GM12892 (cell line): ENCODE data around the gene GOLGA8Q.
"Not testable (repeated sequence)": the region's sequence is repeated elsewhere in the genome, so short reads cannot be mapped to it uniquely, and the experiment has no call there.

Experiments
- POLR2A ChIP-seq: IDR thresholded peaks from 2 replicates; pipeline ENCODE4 v1.6.1; 2011; ENCODE audit warnings: low read depth, low read length, control low read depth
- POLR2AphosphoS5 ChIP-seq: IDR thresholded peaks from 2 replicates; pipeline ENCODE4 v1.6.1; 2011; ENCODE audit warnings: low read depth, low read length, control low read depth
- TAF1 ChIP-seq: IDR thresholded peaks from 2 replicates; pipeline ENCODE4 v1.6.1; 2011; ENCODE audit warnings: low read depth, mild to moderate bottlenecking, control low read depth, low read length, borderline replicate concordance

GRCh38 chr15:30566949-30567348 is 15.1 kb downstream of the GOLGA8Q start:
- not testable (repeated sequence) for TF ChIP-seq POLR2A, TAF1, POLR2AphosphoS5
